Astrocyte (in vitro differentiated cells and primary cell): Measurements from ENCODE around the gene ATP2B2. TPM values are rescaled to one million over a fixed set of nuclear protein-coding genes. Genes with fewer than 3 reads are reported as not detected.

Experiments
- DNase-seq: peaks from one replicate; pipeline ENCODE4 v3.0.0-alpha.2; 2010; ENCODE audit warnings: low read depth
- FAIRE-seq: peaks from 2 replicates; lab custom pipeline; 2011; peaks lifted over from hg19 to GRCh38; lab: Jason Lieb, UNC
- H2AFZ ChIP-seq: 2 replicates; pipeline ENCODE4 v1.6.0; 2012; ENCODE audit warnings: low read depth, low read length, inconsistent platforms
- H3K27ac ChIP-seq: 2 replicates; pipeline ENCODE4 v1.5.1; 2011; ENCODE audit warnings: low read depth, low read length, inconsistent platforms
- H3K27me3 ChIP-seq: 2 replicates; pipeline ENCODE4 v1.6.0; 2011; ENCODE audit warnings: low read length, inconsistent platforms; ENCODE audit not compliant: insufficient read depth
- H3K36me3 ChIP-seq: 2 replicates; pipeline ENCODE4 v1.5.1; 2011; ENCODE audit warnings: low read length, inconsistent platforms; ENCODE audit not compliant: insufficient read depth
- H3K4me1 ChIP-seq: 2 replicates; pipeline ENCODE4 v1.5.1; 2011; ENCODE audit warnings: low read length, inconsistent platforms; ENCODE audit not compliant: insufficient read depth
- H3K4me2 ChIP-seq: 2 replicates; pipeline ENCODE4 v1.6.0; 2012; ENCODE audit warnings: low read length, inconsistent platforms
- H3K4me3 ChIP-seq: 2 replicates; pipeline ENCODE4 v1.5.1; 2011; ENCODE audit warnings: low read depth, mild to moderate bottlenecking, low read length, inconsistent platforms; ENCODE audit not compliant: insufficient read depth
- H3K79me2 ChIP-seq: 2 replicates; pipeline ENCODE4 v1.6.0; 2012; ENCODE audit warnings: mild to moderate bottlenecking, low read length, inconsistent platforms; ENCODE audit not compliant: insufficient read depth
- H3K9ac ChIP-seq: 2 replicates; pipeline ENCODE4 v1.6.0; 2012; ENCODE audit warnings: mild to moderate bottlenecking, low read length, inconsistent platforms
- H3K9me3 ChIP-seq: 2 replicates; pipeline ENCODE4 v1.5.1; 2012; ENCODE audit warnings: low read depth, mild to moderate bottlenecking, low read length, inconsistent platforms; ENCODE audit not compliant: insufficient read depth
- H4K20me1 ChIP-seq: 2 replicates; pipeline ENCODE4 v1.6.0; 2012; ENCODE audit warnings: low read length, inconsistent platforms; ENCODE audit not compliant: insufficient read depth
- H3K27ac Mint-ChIP-seq: one replicate; pipeline ENCODE4 v1.8.0; 2021; ENCODE audit warnings: mild to moderate bottlenecking, mixed read lengths; ENCODE audit not compliant: unreplicated experiment
- H3K27me3 Mint-ChIP-seq: one replicate; pipeline ENCODE4 v1.8.0; 2021; ENCODE audit warnings: low read depth, mixed read lengths; ENCODE audit not compliant: unreplicated experiment
- H3K36me3 Mint-ChIP-seq: one replicate; pipeline ENCODE4 v1.8.0; 2021; ENCODE audit warnings: low read depth, mixed read lengths; ENCODE audit not compliant: unreplicated experiment
- H3K4me1 Mint-ChIP-seq: one replicate; pipeline ENCODE4 v1.8.0; 2021; ENCODE audit warnings: low read depth, mixed read lengths; ENCODE audit not compliant: unreplicated experiment
- H3K4me3 Mint-ChIP-seq: one replicate; pipeline ENCODE4 v1.8.0; 2021; ENCODE audit warnings: mild to moderate bottlenecking, moderate library complexity, mixed read lengths; ENCODE audit not compliant: unreplicated experiment
- H3K9me3 Mint-ChIP-seq: one replicate; pipeline ENCODE4 v1.8.0; 2021; ENCODE audit warnings: mild to moderate bottlenecking, mixed read lengths; ENCODE audit not compliant: unreplicated experiment
- EZH2 ChIP-seq: IDR thresholded peaks from 2 replicates; pipeline ENCODE4 v1.6.1; 2012; ENCODE audit warnings: mild to moderate bottlenecking, low read length, inconsistent platforms; ENCODE audit not compliant: insufficient read depth
- total RNA-seq: library from RNA; stranded (reverse); gene quantifications from 2 replicates; pipeline ENCODE4 v1.2.1, GENCODE V29; 2021
- TF ChIP-seq, protein P1 (sequence below): IDR thresholded peaks from 2 replicates; pipeline ENCODE4 v1.5.1; 2011; ENCODE audit warnings: low read depth, mild to moderate bottlenecking, inconsistent platforms, low read length, moderate library complexity; ENCODE audit not compliant: insufficient read depth

ATP2B2 gene
- total RNA-seq, 1 donor from 2014 or later = 0.05 TPM

GRCh38 chr3:10528046-10528445 is 22.7 kb upstream of the ATP2B2 start:
- Histone ChIP-seq H4K20me1 (no peaks in the 10 kb centered on the region), H3K36me3 (no peaks in the 10 kb centered on the region), H3K79me2 (no peaks in the 10 kb centered on the region), H3K4me1 (no peaks in the 10 kb centered on the region), H3K27me3 (peaks cover 27% of the 10 kb centered on the region), H3K27ac (no peak overlapping the region), H2AFZ (no peak overlapping the region), H3K9me3 (no peaks in the 10 kb centered on the region), H3K4me3 (no peak overlapping the region), H3K9ac (no peak overlapping the region), H3K4me2 (no peak overlapping the region)
- TF ChIP-seq, protein P1, sequence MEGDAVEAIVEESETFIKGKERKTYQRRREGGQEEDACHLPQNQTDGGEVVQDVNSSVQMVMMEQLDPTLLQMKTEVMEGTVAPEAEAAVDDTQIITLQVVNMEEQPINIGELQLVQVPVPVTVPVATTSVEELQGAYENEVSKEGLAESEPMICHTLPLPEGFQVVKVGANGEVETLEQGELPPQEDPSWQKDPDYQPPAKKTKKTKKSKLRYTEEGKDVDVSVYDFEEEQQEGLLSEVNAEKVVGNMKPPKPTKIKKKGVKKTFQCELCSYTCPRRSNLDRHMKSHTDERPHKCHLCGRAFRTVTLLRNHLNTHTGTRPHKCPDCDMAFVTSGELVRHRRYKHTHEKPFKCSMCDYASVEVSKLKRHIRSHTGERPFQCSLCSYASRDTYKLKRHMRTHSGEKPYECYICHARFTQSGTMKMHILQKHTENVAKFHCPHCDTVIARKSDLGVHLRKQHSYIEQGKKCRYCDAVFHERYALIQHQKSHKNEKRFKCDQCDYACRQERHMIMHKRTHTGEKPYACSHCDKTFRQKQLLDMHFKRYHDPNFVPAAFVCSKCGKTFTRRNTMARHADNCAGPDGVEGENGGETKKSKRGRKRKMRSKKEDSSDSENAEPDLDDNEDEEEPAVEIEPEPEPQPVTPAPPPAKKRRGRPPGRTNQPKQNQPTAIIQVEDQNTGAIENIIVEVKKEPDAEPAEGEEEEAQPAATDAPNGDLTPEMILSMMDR = no peak
- TF ChIP-seq EZH2 = no peak
- peaks cover 1% of the 10 kb centered on the region for H3K36me3 Mint-ChIP-seq
- H3K27me3 Mint-ChIP-seq = peaks cover 60% of the 10 kb centered on the region
- H3K9me3 Mint-ChIP-seq = no peaks in the 10 kb centered on the region
- H3K27ac Mint-ChIP-seq = no peak overlapping the region
- DNase-seq = no peak
- peaks cover 2% of the 10 kb centered on the region for H3K4me1 Mint-ChIP-seq
- FAIRE-seq = no peak
- H3K4me3 Mint-ChIP-seq = no peak overlapping the region

- Histone ChIP-seq H3K27me3 (peaks cover 22% of the 10 kb centered on the region), H2AFZ (no peak overlapping the region), H3K9me3 (no peaks in the 10 kb centered on the region), H3K9ac (no peak overlapping the region), H4K20me1 (no peaks in the 10 kb centered on the region), H3K4me3 (no peak overlapping the region), H3K36me3 (no peaks in the 10 kb centered on the region), H3K4me1 (no peaks in the 10 kb centered on the region), H3K79me2 (no peaks in the 10 kb centered on the region), H3K27ac (no peak overlapping the region), H3K4me2 (no peak overlapping the region)
- Mint-ChIP-seq H3K4me1 (peaks cover 2% of the 10 kb centered on the region), H3K4me3 (no peak overlapping the region), H3K36me3 (peaks cover 1% of the 10 kb centered on the region), H3K27ac (no peak overlapping the region), H3K27me3 (peaks cover 60% of the 10 kb centered on the region), H3K9me3 (no peaks in the 10 kb centered on the region)
- TF ChIP-seq, protein P1 = no peak
- TF ChIP-seq EZH2 = no peak
- no peak for FAIRE-seq
- no peak for DNase-seq
Measured at GRCh38 chr3:10527295-10528001, 22.1 kb upstream of the ATP2B2 start.

- H3K27me3 Mint-ChIP-seq = peaks cover 68% of the 10 kb centered on the region
- Histone ChIP-seq H4K20me1 (no peaks in the 10 kb centered on the region), H3K79me2 (no peaks in the 10 kb centered on the region), H3K27ac (no peak overlapping the region), H3K9me3 (no peaks in the 10 kb centered on the region), H2AFZ (no peak overlapping the region), H3K9ac (no peak overlapping the region), H3K36me3 (no peaks in the 10 kb centered on the region), H3K4me1 (no peaks in the 10 kb centered on the region), H3K4me2 (no peak overlapping the region), H3K27me3 (peaks cover 22% of the 10 kb centered on the region), H3K4me3 (no peak overlapping the region)
- H3K4me1 Mint-ChIP-seq = peaks cover 2% of the 10 kb centered on the region
- no peaks in the 10 kb centered on the region for H3K9me3 Mint-ChIP-seq
- no peak for DNase-seq
- TF ChIP-seq, protein P1 = no peak
- no peak for TF ChIP-seq EZH2
- no peak overlapping the region for H3K27ac Mint-ChIP-seq
- H3K36me3 Mint-ChIP-seq = peaks cover 1% of the 10 kb centered on the region
- no peak overlapping the region for H3K4me3 Mint-ChIP-seq
- no peak for FAIRE-seq
Measured at GRCh38 chr3:10526366-10526765, 21.0 kb upstream of the ATP2B2 start.
